ENCODE data around the gene ARHGEF17. TPM values are rescaled to one million over a fixed set of nuclear protein-coding genes. Genes with fewer than 3 reads are reported as not detected.
A peak's percentile ranks its signal among the peaks of the same experiment; 100 is the strongest.
"Not testable (repeated sequence)": the region's sequence is repeated elsewhere in the genome, so short reads cannot be mapped to it uniquely, and the experiment has no call there.

Gene ARHGEF17
- total RNA-seq, 1 experiment from 2014 or later, result 24.0 TPM

DNA sequence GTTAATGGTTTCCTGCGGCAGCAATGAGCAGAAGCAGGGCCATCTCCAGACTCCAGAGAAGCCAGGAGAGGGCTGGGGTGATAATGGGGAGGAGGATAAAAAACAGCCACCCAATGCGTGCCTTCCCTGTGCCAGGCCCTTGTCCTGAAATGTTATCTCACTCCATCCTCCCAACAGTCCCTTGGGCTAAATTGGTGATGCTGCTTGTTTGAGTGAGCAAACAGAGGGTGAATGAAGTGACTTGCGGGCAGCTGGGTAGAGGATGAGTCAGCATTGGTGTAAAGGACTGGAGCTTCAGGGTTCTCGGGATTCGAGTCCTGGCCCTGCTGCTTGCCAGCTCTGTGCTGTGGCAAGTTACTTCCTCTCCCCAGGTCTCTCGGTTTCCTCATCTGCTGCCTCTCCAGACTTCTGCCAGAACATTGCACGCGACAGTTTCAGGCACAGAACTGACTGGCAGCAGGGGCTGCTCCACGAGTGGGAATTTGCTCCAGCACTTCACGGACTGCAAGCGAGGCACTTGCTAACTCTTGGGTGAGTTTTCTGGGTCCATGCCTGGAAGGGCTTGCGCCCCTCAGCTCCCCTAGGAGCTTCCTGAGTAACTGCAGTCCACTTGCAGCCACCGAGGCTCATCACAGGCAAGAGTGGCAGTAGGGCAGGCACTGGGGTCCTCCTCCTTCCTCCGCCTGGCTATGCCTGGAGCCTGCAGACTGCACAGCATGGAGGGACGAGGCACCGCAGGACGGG, 36.0 kb upstream of the ARHGEF17 start, which contains the start of gene P2RY6:
Gene P2RY6 (plus strand): TSS at position 403 of the 744 bp plus-strand sequence. CDS start 24,181 bp downstream, outside the sequence.
- ChIA-PET CTCF (interaction anchor here (0.6 to 1.3 kb wide), 2 partner anchors 30 to 63 kb away, joined by 3 to 5 read pairs; no protein-coding TSS in a partner anchor), POLR2A (ENCODE audit: low non-redundant PET) (interaction anchor here (0.5 kb wide), 1 partner anchor 660 kb away, joined by 10 read pairs; no protein-coding TSS in a partner anchor)

GRCh38 chr11:73272680-73273038, 35.4 kb upstream of the ARHGEF17 start:
- TF ChIP-seq EZH2 (IDR thresholded peaks at IDR 0.05; ENCODE audit: borderline replicate concordance, low read depth, low read length, poor library complexity, severe bottlenecking), result no peak
- TF ChIP-seq CTCF (conservative IDR thresholded peaks at IDR 0.05; ENCODE audit: low read depth, low read length), result no peak
- Histone ChIP-seq H3K4me1 (ENCODE audit: insufficient read depth, low read length, poor library complexity, severe bottlenecking) (no peaks in the 10 kb centered on the region), H3K9me3 (ENCODE audit: low read depth, low read length, poor library complexity, severe bottlenecking) (no peaks in the 10 kb centered on the region), H3K27me3 (replicated peaks; ENCODE audit: insufficient read depth, low read depth, low read length, poor library complexity) (no peaks in the 10 kb centered on the region), H3K27ac (ENCODE audit: low read depth, low read length, poor library complexity, severe bottlenecking) (no peak overlapping the region), H3K4me3 (ENCODE audit: low read depth, low read length, poor library complexity, severe bottlenecking) (no peak overlapping the region), H3K36me3 (ENCODE audit: insufficient read depth, low read length, poor library complexity, severe bottlenecking) (no peaks in the 10 kb centered on the region)
- no peak for DNase-seq (ENCODE audit: low spot score)
- POLR2A ChIA-PET (ENCODE audit: low non-redundant PET), result interaction anchor here (0.5 kb wide), 1 partner anchor 660 kb away, joined by 10 read pairs; no protein-coding TSS in a partner anchor
- CTCF ChIA-PET, result interaction anchor here (0.6 to 1.3 kb wide), 2 partner anchors 30 to 63 kb away, joined by 3 to 5 read pairs; no protein-coding TSS in a partner anchor
- BruUV-seq (replicated peaks), result no TSS peak
- intact Hi-C loops (cut with micrococcal nuclease; ENCODE audit: unreplicated experiment), result no loop called here

More for the DNA sequence above, 36.0 kb upstream of the ARHGEF17 start, which contains the start of gene P2RY6:
- Histone ChIP-seq H3K9me3 (ENCODE audit: low read depth, low read length, poor library complexity, severe bottlenecking) (no peaks in the 10 kb centered on the region), H3K27ac (ENCODE audit: low read depth, low read length, poor library complexity, severe bottlenecking) (no peak within 1 kb of the TSS), H3K4me1 (ENCODE audit: insufficient read depth, low read length, poor library complexity, severe bottlenecking) (no peaks in the 10 kb centered on the region), H3K27me3 (replicated peaks; ENCODE audit: insufficient read depth, low read depth, low read length, poor library complexity) (no peaks in the 10 kb centered on the region), H3K36me3 (ENCODE audit: insufficient read depth, low read length, poor library complexity, severe bottlenecking) (no peaks in the 10 kb centered on the region), H3K4me3 (ENCODE audit: low read depth, low read length, poor library complexity, severe bottlenecking) (no peak within 1 kb of the TSS)
- DNase-seq (ENCODE audit: low spot score), result peak; percentile 29
- intact Hi-C loops (cut with micrococcal nuclease; ENCODE audit: unreplicated experiment), result no loop called here
- no TSS peak for BruUV-seq (replicated peaks)
- TF ChIP-seq CTCF (conservative IDR thresholded peaks at IDR 0.05; ENCODE audit: low read depth, low read length), result no peak
- no peak for TF ChIP-seq EZH2 (IDR thresholded peaks at IDR 0.05; ENCODE audit: borderline replicate concordance, low read depth, low read length, poor library complexity, severe bottlenecking)

DNA sequence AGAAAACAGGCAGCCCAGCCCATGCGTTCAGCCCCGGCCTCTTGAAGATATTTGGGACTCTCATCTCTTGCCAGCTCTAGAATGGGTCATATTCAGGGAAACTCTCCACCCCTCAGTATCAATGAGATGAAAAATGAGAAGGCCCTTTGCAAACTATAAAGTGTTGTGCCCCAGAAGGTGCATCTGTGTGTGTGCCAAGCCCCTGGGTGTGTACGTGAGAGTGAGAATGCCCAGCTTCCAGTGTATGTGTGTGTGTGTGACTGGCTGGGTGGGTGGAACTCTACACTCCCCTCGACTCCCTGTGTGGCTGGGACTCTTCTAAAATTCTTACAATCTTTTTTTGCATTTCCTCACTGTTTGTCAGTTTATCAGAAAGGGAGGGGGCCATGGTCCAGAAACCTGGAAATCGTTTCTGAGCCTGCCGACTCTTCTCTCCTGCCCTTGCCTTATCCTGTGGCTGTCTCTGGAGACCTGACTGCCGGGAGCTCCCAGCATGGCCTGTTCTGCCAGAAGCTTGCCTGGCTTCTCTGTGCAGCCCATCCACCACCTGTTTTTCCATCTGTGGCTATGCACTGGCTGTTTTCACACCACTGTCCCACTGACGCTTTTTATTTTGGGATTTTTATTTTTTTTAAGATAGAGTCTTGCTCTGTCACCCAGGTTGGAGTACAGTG, 34.7 kb upstream of the ARHGEF17 start:
- no peak for DNase-seq (ENCODE audit: low spot score)
- no peaks in the 10 kb centered on the region for H3K4me1 ChIP-seq (ENCODE audit: insufficient read depth, low read length, poor library complexity, severe bottlenecking)
- no peaks in the 10 kb centered on the region for H3K36me3 ChIP-seq (ENCODE audit: insufficient read depth, low read length, poor library complexity, severe bottlenecking)
- H3K4me3 ChIP-seq (ENCODE audit: low read depth, low read length, poor library complexity, severe bottlenecking), result no peak overlapping the region
- H3K27ac ChIP-seq (ENCODE audit: low read depth, low read length, poor library complexity, severe bottlenecking), result no peak overlapping the region
- intact Hi-C loops (cut with micrococcal nuclease; ENCODE audit: unreplicated experiment), result no loop called here
- TF ChIP-seq EZH2 (IDR thresholded peaks at IDR 0.05; ENCODE audit: borderline replicate concordance, low read depth, low read length, poor library complexity, severe bottlenecking), result no peak
- TF ChIP-seq CTCF (conservative IDR thresholded peaks at IDR 0.05; ENCODE audit: low read depth, low read length), result no peak
- POLR2A ChIA-PET (ENCODE audit: low non-redundant PET), result interaction anchor here (0.5 kb wide), 1 partner anchor 26 kb away, joined by 11 read pairs; no protein-coding TSS in a partner anchor
- no peaks in the 10 kb centered on the region for H3K27me3 ChIP-seq (replicated peaks; ENCODE audit: insufficient read depth, low read depth, low read length, poor library complexity)
- no TSS peak for BruUV-seq (replicated peaks)
- H3K9me3 ChIP-seq (ENCODE audit: low read depth, low read length, poor library complexity, severe bottlenecking), result no peaks in the 10 kb centered on the region
- CTCF ChIA-PET, result no interaction called here

GRCh38 chr11:73274191-73274590, 33.9 kb upstream of the ARHGEF17 start:
- H3K9me3 ChIP-seq (ENCODE audit: low read depth, low read length, poor library complexity, severe bottlenecking); H3K4me1 ChIP-seq (ENCODE audit: insufficient read depth, low read length, poor library complexity, severe bottlenecking); H3K36me3 ChIP-seq (ENCODE audit: insufficient read depth, low read length, poor library complexity, severe bottlenecking); BruUV-seq (replicated peaks); H3K4me3 ChIP-seq (ENCODE audit: low read depth, low read length, poor library complexity, severe bottlenecking); H3K27me3 ChIP-seq (replicated peaks; ENCODE audit: insufficient read depth, low read depth, low read length, poor library complexity); H3K27ac ChIP-seq (ENCODE audit: low read depth, low read length, poor library complexity, severe bottlenecking); DNase-seq (ENCODE audit: low spot score); intact Hi-C loops (cut with micrococcal nuclease; ENCODE audit: unreplicated experiment): not testable (repeated sequence)
- ChIA-PET POLR2A (ENCODE audit: low non-redundant PET) (interaction anchor here (0.5 kb wide), 1 partner anchor 25 kb away, joined by 11 read pairs; no protein-coding TSS in a partner anchor), CTCF (interaction anchor here (0.7 kb wide), 2 partner anchors 62 to 89 kb away, joined by 3 to 5 read pairs; no protein-coding TSS in a partner anchor)

All from A673 (cell line).